ENCODE results near the gene TRABD2B.

The TRABD2B gene

DNA sequence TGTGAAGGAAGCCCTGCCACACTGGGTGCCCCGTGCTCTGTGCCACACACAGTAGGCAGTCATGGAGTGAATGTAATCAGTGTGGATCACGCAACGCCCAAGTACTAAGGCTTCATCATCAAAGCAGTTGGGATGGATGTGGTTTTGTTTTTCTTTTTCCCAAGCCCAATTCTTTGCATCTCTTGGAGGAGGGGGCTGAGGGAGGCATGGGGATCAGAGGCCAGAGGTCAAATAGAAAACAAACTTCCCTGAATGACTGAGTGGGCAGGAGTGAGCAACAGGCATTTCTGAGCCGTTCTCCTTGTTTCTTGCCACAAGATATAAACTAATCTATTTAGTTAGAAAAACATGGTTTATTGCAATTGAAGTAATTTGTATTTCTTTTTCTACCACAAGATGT lies 85.3 kb downstream of the TRABD2B start:
- no peak for DNase-seq (ENCODE audit: low read depth in 2 of 2)

DNA sequence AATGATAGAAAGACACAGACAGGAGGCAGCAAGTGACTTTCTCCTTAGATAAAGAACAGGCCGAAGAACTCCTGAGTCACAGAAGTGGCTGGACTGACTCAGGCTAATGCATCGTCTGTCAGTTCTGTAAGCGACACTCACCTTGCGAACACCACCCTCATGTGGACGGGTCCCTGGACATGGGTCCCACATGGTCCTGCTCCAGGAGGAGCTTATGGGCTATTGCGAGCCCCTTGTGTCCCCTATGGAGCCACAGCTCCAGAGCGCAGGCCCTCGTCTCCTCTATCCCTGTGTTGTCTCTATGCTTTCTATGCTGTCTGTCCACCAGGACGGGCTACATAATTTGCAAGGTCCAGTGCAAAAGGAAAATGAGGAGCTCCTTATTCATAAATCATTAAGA lies 85.8 kb downstream of the TRABD2B start:
- no peak for DNase-seq (ENCODE audit: low read depth in 2 of 2)

DNA sequence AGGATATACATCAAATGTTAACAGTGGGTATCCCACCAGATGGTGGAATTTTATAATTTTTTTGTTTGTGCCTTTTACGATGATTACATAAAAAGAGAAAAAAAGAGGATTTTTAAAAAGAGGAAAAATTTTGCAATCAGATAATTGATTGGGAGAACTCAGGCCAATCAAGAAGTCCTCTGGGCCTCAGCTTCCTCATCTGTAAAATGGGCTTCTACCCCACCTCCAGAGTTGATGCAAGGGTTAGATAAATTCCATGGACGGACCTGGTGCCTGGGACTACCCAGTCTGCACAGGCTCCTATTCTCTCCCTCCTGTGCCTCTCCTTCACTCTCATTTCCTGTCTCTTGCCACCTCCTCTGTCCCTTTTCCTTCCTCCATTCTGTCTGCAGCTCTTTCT lies 88.9 kb downstream of the TRABD2B start:
- DNase-seq (ENCODE audit: low read depth in 2 of 2) = no peak

DNA sequence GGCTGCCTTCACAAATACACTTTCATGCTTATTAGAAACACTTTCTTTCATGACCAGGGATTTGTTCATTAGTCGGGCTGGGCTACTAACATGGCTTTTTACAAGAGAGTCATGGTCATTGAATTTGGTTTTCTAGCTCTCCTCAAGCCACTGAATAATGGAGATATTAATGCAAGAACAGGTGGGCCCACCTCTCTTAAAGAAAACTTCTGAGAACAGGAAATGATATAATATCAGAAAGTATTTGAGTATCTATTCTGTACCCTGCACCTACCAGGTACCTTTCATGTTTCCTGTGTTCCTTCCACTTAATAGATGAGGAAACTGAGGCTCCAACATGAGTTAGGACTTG lies 90.0 kb downstream of the TRABD2B start:
- DNase-seq (ENCODE audit: low read depth in 2 of 2) = no peak

DNA sequence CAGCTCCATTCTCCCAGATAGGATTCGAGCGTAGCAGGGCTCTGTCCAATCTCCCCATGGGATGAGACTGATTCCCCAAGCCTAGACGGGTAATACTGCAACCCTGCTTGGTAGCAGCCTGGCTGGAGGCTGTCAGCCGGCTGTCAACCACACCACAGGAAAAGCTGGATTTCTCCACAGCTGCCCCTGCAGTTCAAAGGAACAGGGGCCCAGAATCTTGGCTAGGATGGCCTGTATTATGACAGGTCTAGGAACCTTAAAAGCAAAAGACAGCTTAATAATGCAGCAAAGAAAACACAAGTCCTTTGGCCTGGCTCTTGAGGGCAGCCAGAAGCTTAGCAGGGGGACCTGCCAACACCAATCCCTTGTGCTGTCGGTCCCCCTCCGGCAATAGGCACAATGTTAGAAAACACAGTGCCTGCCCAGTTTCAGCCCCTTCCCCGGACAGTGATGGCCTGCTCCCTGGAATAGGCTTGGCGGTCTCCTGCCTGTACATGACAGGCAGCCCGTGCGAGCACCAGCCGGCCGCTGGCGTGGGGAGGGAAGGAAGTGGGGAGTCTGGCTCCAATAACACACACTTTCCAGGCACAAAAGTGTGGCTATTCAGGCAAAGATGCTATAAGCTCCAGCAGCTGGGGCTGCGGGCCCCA lies 90.5 kb downstream of the TRABD2B start:
- no peak for DNase-seq (ENCODE audit: low read depth in 2 of 2)

DNA sequence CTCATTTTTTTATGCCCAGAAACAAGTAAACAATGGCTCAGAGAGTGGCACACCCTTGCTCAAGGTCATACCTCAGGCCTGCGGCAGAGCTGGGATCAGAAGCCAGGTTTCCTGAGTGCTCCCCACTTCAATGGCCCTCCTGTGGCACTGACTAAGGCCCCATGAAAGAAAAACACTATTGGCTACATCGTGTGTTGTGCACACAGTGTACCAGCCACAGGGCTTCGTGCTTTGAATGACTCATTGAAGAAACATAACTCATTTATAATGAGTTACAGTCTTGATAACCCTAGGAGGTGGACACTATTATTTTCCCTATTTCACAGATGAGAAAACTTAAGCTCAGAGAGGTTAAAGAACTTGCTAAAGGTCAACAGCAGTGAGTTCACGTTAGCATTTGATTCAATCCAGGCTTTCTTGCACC lies 91.2 kb downstream of the TRABD2B start:
- no peak for DNase-seq (ENCODE audit: low read depth in 2 of 2)

DNA sequence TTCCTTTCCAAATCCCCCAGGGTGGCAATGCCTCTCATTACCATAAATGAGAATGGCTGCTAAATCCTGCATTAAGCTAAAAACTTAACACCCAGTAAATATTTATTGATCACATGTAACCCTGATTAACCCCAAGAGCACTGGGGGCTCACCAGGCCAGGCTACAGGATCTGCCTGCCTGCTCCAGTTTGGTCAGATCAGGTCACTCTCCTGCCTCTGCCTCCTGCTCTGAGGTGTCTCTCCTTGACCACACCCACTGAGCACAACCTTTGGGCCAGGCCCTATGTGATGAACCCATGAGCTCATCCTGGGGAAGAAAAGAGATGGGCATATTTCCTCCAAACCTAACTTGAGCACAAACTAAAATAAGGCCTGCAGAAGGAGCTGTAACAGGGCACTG lies 93.5 kb downstream of the TRABD2B start:
- DNase-seq (ENCODE audit: low read depth in 2 of 2) = no peak

DNA sequence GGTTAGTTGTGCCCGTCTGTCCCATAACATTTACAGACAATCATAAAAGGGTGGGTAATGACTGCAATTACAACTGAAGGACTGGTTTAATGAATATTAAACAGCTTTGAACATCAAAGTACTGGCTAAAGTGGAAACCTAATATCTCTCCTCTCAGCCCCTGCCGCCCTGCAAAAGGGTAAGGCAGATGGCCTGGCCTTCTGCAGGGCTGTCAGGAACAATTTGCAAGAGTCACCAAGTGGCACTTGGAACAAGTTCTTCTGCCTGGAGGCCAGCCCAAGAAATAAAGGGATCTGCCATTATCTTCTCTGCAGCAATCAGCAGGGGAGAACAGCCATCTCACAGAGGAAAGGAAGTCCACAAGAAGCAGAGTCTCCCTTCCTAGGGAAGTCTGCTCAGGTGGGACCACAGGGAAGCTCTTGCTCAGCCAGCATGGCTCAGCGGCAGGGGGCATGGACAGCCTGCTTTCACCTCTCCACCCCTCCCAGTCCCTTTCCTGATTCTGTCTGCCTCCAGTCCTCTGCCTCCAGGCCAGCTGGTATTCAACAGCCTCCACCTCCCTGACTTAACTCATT lies 96.1 kb downstream of the TRABD2B start:
- DNase-seq (ENCODE audit: low read depth in 2 of 2) = no peak

DNA sequence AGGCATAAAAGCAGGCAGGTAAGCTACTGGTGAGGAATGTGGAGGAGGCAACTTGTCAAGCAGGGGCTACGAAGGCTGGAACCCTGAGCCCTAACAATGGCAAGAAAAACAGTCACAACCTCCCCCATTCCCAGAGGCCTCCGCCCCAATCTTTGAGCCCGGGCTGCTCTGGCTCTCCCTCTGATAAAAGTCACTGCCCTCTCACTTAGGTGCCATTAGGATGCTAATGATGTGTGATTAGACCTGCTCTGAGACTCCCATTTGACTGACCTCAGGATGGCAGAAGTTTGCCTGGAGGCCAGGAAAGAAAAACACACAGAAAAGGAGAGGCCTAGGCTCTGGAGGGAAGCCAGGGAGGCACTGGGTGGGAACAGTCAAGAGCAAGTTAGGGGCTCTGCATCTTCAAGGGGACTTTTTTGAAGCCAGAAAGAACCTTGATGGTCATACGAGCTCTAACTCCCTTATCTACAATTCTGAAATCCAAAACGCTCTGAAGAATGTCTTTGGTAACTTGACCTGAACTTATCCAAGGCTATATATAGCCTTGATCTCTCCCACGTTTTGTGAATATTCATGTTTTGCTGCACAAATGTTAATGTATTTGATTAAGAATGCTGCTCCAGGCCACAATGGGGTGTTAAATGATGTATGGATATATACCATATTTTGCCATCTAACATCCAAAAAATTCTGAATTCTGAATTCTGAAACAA lies 98.9 kb downstream of the TRABD2B start:
- no peak for DNase-seq (ENCODE audit: low read depth in 2 of 2)

DNA sequence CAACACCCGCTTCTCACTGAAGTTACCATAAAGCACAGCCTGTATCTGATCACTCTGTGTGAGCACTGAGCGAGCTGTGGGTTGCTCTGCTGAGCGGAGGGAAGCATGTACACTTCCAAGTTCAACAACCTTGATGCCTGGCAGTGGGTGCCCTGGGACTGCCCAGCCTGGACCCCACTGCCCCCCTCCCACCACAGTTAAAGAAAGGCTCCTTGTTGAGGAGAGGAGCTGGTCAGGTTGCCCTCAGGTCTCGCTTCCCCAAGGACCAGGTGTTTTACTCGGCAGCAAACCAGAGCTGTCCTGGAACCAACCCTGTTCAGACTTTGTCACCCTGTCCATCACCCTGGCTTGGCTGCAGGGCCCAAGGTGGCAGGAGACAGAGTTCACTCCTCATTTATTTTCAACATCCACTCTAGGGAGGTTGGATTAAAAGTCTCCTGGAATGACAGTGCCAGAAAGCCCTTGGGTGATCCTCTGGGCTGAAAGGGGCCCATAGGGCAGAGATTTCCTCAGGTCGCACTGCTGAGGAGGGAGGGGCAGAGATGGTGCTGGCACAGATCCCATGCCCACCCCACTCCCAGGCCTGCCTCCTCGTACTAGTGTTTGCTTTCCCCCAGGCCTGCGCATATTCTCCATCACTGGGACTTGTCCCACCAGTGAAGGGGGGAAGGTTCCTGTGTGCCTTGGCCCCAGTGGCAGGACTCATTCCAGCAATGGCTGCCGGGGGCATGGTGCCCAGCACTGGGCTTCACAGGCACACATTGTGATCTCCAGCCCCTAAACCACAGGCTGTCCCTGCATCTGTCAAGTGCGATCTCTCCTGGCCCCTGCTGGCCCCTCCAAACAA lies 101.7 kb downstream of the TRABD2B start:
- no peak for DNase-seq (ENCODE audit: low read depth in 2 of 2)

DNA sequence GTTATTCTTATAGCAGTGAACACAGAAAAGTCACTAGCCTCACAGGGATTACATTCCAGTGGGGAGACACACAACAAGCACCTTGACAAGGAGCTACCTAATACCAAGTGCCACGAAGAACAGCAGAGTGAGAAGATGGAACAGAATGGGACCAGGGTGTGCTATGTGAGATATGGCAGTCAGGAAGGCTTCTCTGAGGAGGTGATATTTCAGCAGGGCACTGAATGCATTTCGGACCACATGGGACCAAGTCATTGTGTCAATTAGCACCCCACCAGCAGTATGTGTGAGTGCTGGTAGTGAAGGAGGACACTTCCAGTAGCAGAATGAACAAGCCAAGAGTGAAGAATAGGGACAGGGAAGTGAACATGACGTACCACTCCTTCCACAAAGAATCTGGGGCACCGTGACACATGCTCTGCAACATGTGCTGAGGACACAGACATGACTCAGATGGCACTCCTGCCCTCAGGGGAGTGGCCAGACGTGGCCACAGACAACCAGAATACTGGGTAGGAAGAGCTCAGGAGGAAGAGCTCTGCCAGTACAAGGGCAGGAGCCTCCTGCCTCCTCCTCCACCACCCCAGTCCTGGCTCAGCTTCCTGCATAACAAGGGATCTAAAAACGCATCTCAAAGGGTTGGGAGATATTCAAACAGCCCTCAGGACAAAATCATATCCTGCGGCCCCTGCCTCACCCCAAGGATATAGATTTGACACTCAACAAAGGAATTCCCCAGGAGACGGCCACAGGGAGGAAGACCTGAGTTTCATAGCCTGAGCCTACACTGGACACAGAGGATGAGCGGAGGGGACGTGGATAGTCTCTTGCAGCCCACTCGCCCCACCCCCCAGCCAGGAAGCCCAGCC lies 102.5 kb downstream of the TRABD2B start:
- DNase-seq (ENCODE audit: low read depth in 2 of 2) = no peak

DNA sequence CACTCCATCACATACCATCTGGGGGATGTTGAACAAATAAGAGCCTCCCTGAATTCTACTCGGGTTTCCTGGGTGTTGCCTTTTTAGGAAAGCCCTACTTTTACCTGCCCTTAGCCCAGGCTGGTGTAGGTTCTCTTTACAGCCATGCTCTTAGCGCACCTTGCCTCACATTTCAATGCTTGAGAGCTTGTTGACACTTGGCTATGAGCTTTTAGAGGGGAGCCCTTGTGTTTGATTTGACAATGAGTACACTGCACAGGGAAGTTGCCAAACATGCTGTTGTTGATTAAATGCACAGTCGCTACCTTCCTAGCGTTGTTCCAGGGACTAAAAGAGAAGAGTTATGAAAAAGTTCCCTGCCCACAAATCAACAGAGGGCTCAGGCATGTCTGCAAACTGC lies 103.8 kb downstream of the TRABD2B start:
- no peak for DNase-seq (ENCODE audit: low read depth in 2 of 2)

DNA sequence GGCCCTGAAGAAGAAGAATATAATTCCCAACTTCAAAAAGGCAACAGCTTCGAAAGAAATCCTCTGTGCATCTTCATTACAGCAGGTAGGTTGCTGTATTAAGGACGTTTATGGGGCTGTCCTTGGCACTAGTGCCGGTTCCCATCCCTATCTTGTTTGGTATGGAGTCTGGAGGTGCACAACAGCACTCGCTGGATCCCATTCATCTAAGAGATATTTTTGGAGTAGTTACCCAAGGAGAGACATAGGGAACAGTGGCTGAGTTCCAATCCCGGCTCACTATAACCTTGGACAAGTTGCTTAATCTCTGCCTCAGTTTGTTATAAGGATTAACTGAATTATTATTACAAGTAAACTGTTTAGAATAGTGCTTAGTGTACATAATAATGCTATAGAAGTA lies 106.4 kb downstream of the TRABD2B start:
- no peak for DNase-seq (ENCODE audit: low read depth in 2 of 2)

DNA sequence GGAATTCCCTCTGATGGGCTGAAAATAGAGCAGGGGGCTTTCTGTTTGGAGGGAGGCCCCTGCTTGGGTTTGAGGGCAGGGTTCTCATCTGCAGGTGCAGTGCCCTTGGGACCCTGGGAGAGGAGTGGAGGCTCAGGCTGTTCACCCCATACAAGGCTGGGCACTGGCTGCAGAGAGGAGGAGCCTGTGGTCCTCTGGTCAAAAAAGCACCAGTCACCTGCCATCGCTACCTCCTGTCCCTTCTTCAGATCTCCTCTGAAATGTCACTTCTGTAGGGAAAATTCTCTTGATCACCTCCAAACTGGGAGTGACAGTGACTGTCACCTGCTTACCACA lies 108.9 kb downstream of the TRABD2B start:
- no peak for DNase-seq (ENCODE audit: low read depth in 2 of 2)

DNA sequence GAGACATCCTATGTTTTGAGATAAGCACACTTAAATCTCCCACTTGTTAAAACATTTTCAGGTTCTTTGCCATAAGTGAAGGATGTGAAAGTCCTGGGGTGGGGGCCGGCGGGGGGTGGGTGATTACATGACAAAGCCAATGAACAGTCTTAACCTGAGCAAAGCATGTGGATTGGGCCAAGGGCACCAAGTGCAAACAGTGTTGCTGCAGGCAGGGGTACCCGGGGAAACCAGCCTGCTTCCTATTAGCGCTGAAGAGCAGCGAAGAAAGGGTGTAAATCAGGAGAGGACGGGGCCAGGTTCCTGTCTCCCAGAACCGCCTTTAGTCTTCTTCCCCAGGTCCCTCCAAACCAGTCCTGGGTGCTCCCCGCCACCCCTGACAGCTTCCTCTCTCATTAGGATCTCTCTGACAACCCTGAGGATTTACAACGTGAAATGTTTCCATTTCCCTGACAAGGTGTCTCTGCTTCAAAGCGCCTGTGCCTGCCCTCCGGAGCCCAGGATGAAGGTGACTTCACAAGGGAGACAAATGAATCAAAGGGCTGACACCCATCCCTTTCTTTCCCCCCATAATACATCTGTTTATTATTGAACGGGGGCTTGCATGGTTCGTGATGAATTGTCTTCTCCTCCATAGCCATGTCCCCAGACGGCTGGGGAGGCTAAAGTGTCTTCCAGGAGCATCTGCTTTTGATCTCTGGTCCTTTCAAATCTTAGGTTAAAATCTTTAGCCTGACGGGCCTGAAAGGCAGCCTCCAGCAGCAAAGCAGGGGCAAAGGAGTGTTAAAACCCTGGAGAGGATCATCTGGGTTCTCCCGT lies 109.5 kb downstream of the TRABD2B start:
- no peak for DNase-seq (ENCODE audit: low read depth in 2 of 2)

DNA sequence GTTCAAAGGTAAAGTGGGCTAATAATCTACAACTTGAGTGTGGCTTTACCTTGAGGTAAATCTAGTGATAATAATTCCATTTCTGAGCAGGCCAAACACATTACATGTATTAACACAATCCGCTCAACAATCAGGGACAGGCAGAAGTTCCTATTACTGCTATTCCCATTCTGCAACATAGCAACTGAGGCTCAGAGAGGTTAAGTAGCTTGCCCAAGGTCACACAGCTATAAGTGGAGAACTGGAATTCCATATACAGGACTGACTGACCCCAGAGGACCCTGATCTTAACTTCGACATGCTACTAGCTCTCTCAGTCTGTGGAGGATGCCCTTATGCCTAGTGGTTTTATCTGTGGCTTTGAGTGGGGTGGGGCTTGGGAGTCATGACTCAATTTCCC lies 110.1 kb downstream of the TRABD2B start:
- no peak for DNase-seq (ENCODE audit: low read depth in 2 of 2)

DNA sequence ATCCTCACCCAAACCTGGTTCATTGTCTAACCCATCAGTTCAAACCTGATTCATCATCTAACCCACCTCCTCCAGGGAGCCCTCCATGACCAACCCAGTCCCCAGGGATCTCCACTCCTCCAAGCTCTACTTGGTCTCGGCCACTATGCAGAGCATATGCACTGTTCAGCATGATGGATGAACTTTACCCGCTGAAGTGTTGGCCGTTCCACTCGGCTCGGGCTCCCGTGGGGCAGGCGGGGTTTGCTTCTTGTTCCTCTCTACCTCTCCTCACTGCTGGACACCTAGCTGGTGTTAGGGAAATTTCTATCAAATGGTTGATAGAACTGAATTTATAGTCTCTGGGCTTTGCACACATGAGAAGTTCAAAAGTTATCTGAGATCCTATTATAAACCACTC lies 111.0 kb downstream of the TRABD2B start:
- DNase-seq (ENCODE audit: low read depth in 2 of 2) = no peak

DNA sequence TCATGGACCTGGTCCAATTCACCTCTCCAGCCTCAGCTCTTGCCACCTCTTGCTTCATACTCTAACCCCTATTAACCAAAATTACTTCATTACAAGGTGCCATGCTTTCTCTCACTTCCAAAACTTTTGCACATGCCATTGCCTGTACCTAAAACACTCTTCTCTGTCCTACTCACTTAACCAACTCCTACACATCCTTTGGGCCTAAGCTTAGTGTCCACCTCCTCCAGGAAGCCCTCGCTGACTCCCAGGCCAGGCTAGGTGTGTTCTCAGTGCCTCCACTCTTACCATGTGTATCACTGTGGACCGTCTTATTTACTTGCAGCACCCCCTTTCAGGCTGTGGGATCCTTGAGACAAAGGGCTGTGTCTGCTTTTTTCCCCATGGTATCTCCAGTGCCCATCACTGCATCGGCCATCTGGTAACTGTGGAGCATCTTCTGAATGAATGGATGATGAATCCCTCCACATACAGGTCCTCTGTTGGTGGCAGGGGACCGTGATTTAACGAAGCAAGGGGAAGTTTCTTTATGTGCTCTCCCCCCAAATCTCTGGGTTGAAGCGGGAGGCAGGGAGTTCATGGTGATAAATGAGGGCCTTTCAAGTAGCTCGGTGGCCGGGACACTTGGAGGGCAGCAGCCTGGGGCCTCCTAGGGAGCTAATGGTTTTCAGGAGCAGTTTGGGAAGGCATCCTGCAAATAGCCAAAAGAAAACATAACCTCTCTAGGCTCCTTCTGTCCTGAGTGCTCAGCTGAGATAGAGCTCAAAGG lies 111.9 kb downstream of the TRABD2B start:
- no peak for DNase-seq (ENCODE audit: low read depth in 2 of 2)

DNA sequence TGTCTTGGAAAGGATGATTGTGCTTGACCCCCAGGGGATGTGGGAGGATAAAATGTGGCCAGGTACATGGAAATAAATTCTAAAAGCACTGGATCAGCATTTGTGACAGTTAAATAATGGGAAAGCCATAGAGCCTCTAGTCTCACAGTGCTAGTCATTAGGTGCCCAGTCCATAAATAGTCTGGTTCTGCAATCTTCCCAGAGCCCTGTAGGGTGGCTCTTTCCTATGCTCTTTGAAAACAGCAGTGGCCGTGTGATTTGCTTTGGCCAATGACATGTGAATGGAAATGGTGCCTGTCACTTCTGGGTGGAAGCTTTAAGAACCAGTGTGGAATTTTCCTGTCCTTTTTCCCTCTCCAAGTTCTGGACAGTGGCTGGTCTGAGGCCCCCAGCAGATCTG lies 113.2 kb downstream of the TRABD2B start:
- no peak for DNase-seq (ENCODE audit: low read depth in 2 of 2)
